AG10803 (cell line): ENCODE results near the gene ZNF664.

Experiments
- DNase-seq: peaks from one replicate; pipeline ENCODE4 v3.0.0; 2010; ENCODE audit warnings: low read depth
- H3K4me3 ChIP-seq: 2 replicates; pipeline ENCODE4 v1.5.1; 2011; ENCODE audit warnings: mild to moderate bottlenecking, low read length, control low read depth
- TF ChIP-seq, protein P1 (sequence below): conservative IDR thresholded peaks from 2 replicates; pipeline ENCODE4 v1.5.1; 2011; ENCODE audit warnings: mild to moderate bottlenecking, low read length, control low read depth, inconsistent platforms

ZNF664 gene

DNA sequence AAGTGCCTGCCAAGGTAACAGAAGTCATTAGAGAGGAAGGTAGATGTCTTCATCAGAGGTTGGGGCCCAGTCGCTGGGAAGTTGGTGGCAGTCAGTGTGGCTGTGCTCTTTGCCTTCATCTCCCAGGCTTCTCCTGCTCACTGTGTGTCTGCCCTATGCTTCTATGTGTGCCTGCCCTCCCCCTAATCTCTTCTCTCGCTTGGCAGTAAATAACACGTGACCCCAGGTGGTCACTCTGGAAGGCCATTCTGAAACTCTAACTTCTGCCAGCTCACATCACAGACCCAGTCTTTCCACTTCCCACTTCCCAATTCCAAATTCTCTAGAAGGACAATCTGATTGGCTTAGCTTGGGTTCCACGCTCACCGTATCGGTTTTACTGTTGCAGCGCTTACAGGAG is 9.3 kb downstream of the ZNF664 start:
- DNase-seq, result no peak
- TF ChIP-seq, protein P1, sequence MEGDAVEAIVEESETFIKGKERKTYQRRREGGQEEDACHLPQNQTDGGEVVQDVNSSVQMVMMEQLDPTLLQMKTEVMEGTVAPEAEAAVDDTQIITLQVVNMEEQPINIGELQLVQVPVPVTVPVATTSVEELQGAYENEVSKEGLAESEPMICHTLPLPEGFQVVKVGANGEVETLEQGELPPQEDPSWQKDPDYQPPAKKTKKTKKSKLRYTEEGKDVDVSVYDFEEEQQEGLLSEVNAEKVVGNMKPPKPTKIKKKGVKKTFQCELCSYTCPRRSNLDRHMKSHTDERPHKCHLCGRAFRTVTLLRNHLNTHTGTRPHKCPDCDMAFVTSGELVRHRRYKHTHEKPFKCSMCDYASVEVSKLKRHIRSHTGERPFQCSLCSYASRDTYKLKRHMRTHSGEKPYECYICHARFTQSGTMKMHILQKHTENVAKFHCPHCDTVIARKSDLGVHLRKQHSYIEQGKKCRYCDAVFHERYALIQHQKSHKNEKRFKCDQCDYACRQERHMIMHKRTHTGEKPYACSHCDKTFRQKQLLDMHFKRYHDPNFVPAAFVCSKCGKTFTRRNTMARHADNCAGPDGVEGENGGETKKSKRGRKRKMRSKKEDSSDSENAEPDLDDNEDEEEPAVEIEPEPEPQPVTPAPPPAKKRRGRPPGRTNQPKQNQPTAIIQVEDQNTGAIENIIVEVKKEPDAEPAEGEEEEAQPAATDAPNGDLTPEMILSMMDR, result no peak
- H3K4me3 ChIP-seq, result no peak overlapping the region

DNA sequence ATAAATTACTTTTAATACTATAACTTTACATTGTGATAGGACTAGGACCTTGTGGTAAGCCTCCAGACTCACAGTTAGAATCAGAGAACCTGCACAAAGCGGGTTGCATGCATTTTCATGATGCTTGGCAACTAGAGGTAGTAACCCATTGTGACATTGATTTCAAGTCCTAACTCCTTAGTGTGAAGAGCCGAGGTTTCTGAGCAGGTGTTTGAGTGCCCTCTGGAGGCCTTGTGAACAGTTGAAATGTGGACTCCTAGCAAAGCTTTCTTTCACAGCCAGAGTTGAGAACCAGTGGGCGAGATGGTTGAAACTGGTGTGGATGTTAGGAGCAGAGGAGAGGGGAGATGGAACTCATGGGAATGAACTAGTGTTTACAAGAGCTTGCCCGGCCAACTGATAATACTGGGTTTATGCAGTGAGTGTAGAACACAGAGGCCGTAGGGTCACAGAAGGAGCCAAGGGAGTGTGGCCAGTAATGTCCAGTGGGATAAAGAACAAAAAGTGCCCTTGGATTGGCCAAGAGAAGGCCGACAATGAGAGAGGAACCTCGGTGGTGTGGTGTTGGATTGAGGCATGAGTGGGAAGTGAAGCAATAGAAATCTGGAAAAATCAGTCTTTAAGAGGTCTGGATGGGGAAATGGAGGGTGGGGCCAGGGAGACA is 10.9 kb downstream of the ZNF664 start:
- TF ChIP-seq, protein P1, result peak; percentile 82
- DNase-seq, result peak; percentile 76
- H3K4me3 ChIP-seq, result no peak overlapping the region

DNA sequence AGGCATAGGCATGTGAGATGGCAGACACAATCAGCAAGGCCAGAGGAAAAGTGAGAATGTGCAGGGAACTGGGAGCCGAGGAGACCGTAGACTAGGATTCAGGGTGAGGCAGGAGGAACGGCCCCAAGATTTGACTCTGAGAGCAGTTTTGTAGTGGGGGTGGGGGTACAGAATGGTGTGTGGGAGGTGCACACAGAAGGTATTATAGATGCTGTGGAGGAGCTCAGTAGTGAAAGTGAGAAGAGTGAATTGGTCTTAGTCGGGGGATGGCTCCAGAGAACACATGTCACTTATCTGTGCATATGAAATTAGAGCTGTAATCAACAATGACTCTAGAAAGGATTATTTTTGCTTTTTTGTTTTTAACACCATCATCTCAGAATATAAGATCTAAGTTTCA is 11.9 kb downstream of the ZNF664 start:
- TF ChIP-seq, protein P1, result no peak
- H3K4me3 ChIP-seq, result no peak overlapping the region
- DNase-seq, result no peak

DNA sequence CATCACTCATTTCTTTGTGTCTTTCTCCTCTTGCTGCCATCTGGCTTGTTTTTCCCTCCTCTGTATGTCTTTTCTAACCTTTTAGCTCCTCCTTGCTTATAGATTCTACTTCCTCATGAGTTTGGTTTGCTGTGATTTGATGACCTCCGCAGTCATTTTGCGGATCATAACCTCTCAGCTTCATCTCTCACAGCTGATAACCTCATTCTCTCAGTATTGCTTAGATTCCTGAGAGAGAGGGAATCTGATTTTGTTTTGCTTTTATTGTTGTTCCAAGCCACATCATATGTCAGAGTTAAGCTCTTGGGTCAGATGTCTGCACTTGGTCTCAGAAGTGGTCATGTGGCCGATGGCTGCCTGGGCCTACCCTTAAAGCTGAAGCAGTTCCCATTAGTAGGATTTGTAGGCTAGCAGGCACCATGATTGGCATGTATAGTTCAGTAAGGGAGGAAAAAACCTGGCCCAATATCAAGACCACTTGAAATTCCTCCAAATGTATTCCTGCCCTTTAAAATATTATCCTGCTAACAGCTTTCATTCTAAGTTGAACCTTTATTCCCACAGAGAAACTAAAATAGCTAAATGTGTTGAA is 13.5 kb downstream of the ZNF664 start:
- DNase-seq, result no peak
- TF ChIP-seq, protein P1, result no peak

DNA sequence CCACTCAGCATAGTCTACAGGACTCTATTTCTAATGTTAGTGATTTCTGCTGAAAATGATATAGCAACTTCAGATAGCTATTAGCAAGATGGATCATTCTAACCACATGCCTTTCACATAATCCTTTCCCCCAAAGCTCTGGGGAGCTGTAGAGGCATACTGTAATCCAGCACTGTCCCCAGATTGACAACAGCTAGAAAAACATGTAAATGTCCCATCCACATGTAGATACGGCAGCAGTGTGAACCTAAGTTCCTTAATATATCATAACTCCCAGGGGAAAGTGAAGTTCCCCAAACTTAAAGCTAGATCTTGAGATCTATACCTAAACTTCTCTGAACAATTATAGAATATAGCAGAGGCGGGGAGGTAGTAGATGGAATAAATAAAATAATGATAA is 14.0 kb downstream of the ZNF664 start:
- DNase-seq, result no peak
- TF ChIP-seq, protein P1, result no peak
- H3K4me3 ChIP-seq, result no peak overlapping the region

More for the DNA sequence above, 13.5 kb downstream of the ZNF664 start:
- no peak overlapping the region for H3K4me3 ChIP-seq

DNA sequence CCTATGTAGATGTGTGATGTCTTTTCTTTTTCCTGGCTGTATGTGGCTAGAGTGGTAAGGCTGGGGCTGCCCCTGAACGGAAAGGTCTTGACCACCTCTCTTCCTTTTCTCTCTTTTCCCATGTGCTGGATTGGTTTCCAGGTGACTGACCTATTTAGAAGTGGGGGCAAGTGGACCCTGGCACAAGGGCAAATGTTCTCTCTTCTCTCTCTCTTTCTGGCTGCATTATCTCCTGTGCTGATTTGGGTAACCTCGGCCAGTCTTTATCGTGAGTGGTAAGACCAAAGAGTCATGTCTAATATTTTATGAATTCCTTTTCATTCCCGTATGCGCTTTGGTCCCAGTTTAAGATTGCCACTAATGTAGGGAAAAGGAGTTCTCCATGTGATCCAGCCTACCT is 16.2 kb downstream of the ZNF664 start:
- no peak overlapping the region for H3K4me3 ChIP-seq
- TF ChIP-seq, protein P1, result no peak
- DNase-seq, result no peak

DNA sequence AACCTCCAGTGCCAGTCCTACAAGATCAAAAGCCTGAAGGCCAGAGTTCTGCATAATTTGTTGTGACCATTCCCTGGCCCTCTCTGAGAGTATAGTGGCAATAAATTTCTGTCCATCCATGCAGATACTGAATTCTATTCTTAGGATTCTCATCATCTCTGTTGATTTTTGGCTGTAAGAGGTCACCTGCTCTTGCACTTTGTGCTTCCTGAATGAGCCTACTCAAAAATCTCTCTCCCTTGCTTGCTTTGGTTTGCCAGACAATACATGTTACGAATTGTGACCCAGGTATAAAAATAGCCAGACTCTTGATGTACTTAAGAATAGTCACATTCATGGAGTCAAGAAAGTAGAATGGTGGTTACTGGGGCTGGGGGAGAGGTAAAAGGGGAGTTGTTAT is 16.7 kb downstream of the ZNF664 start:
- TF ChIP-seq, protein P1, result no peak
- no peak overlapping the region for H3K4me3 ChIP-seq
- DNase-seq, result no peak
